ENCODE results near the gene ADARB1. TPM values are rescaled to one million over a fixed set of nuclear protein-coding genes. Genes with fewer than 3 reads are reported as not detected.

Gene ADARB1
- total RNA-seq, 1 experiment from 2014 or later: 15.8 TPM

GRCh38 chr21:45269861-45270260, 195.5 kb downstream of the ADARB1 start:
- H3K79me2 ChIP-seq (ENCODE audit: insufficient read depth, low read length): no peaks in the 10 kb centered on the region
- WGBS (ENCODE audit: extremely low coverage, insufficient read length, low lambda C conversion rate): no CpG with 5 or more reads among the region's 13 CpGs

More at GRCh38 chr21:45269861-45270260, 195.5 kb downstream of the ADARB1 start:
- Histone ChIP-seq H4K5ac (ENCODE audit: insufficient read length, low read depth, low read length) (no peak overlapping the region), H3K27me3 (ENCODE audit: insufficient read depth, low read length) (no peaks in the 10 kb centered on the region), H3K9ac (ENCODE audit: extremely low read depth, insufficient read length, low read length) (no peak overlapping the region), H3K14ac (ENCODE audit: insufficient read depth, low read length) (no peak overlapping the region), H3K23me2 (ENCODE audit: insufficient read length, low read depth, low read length, poor library complexity, severe bottlenecking) (no peaks in the 10 kb centered on the region), H4K8ac (replicated peaks; ENCODE audit: insufficient read length, low read depth, low read length) (no peak overlapping the region), H3K18ac (ENCODE audit: insufficient read length, low read depth, low read length) (no peak overlapping the region), H3K9me3 (ENCODE audit: control insufficient read depth, low read depth, low read length) (no peaks in the 10 kb centered on the region), H2AFZ (ENCODE audit: low read length) (no peak overlapping the region), H3K79me1 (ENCODE audit: insufficient read depth, low read depth, low read length, poor library complexity, severe bottlenecking) (no peaks in the 10 kb centered on the region), H2BK20ac (ENCODE audit: low read depth, low read length, poor library complexity, severe bottlenecking) (no peak overlapping the region), H2BK120ac (ENCODE audit: low read depth, low read length, poor library complexity, severe bottlenecking) (no peak overlapping the region), H4K20me1 (ENCODE audit: control insufficient read depth, insufficient read depth, insufficient read length) (no peaks in the 10 kb centered on the region), H2BK12ac (ENCODE audit: insufficient read length, low read depth, low read length) (no peak overlapping the region), H2BK5ac (ENCODE audit: insufficient read length, low read length) (no peak overlapping the region), H3T11ph (ENCODE audit: low read length) (no peak overlapping the region), H2AK5ac (ENCODE audit: insufficient read length, low read length) (no peak overlapping the region), H3K4me1 (ENCODE audit: insufficient read depth, low read length) (no peaks in the 10 kb centered on the region), H3K4me2 (ENCODE audit: insufficient read depth, insufficient read length, low read length) (no peak overlapping the region), H3K56ac (ENCODE audit: insufficient read length, low read depth, low read length) (no peak overlapping the region), H3K23ac (ENCODE audit: insufficient read length, low read depth, low read length) (no peak overlapping the region), H3K27ac (ENCODE audit: insufficient read length, low read depth, low read length) (no peak overlapping the region), H4K91ac (ENCODE audit: insufficient read length, low read depth, low read length) (no peak overlapping the region), H3K4ac (ENCODE audit: low read depth, low read length) (no peak overlapping the region), H2BK15ac (ENCODE audit: low read depth, low read length) (no peak overlapping the region)
- peak; percentile 7 for DNase-seq
- Mint-ChIP-seq H3K36me3 (ENCODE audit: insufficient read depth in 1 of 3, low read depth in 3 of 3) (peaks cover 25 to 36% (median 35%) of the 10 kb centered on the region in 3 experiments), H3K27me3 (ENCODE audit: low read depth) (no peaks in the 10 kb centered on the region), H3K27ac (no peak overlapping the region), H3K9me3 (peaks cover 2 to 4% of the 10 kb centered on the region in 2 experiments; a peak in 3 of 5 replicates), H3K4me1 (no peaks in the 10 kb centered on the region), H3K4me3 (no peak overlapping the region)
- TF ChIP-seq CTCF (conservative IDR thresholded peaks at IDR 0.05): no peak
